Fibroblast of lung (primary cell): ENCODE measurements around the gene ERF. TPM values are rescaled to one million over a fixed set of nuclear protein-coding genes. Genes with fewer than 3 reads are reported as not detected.

ENCODE experiments used
- DNase-seq, 2 donors: peaks; one replicate each; pipeline versions ENCODE4 v3.0.0 to v3.0.0-alpha.2; 2010; ENCODE audit warnings: low read depth in 2 of 2
- H2AFZ ChIP-seq: 2 replicates; pipeline ENCODE4 v1.5.1; 2012; ENCODE audit warnings: low read length, control low read depth, inconsistent platforms
- H3K27ac ChIP-seq: 2 replicates; pipeline ENCODE4 v1.5.1; 2011; ENCODE audit warnings: low read length, control low read depth; ENCODE audit not compliant: insufficient read depth
- H3K27me3 ChIP-seq: 2 replicates; pipeline ENCODE4 v1.5.1; 2011; ENCODE audit warnings: mild to moderate bottlenecking, low read length; ENCODE audit not compliant: control insufficient read depth, insufficient read depth
- H3K36me3 ChIP-seq: 2 replicates; pipeline ENCODE4 v1.5.1; 2011; ENCODE audit warnings: low read length; ENCODE audit not compliant: control insufficient read depth, insufficient read depth
- H3K4me1 ChIP-seq: 2 replicates; pipeline ENCODE4 v1.5.1; 2011; ENCODE audit warnings: low read length; ENCODE audit not compliant: control insufficient read depth, insufficient read depth; ENCODE audit errors: extremely low read depth
- H3K4me2 ChIP-seq: 2 replicates; pipeline ENCODE4 v1.5.1; 2011; ENCODE audit warnings: low read length, control low read depth; ENCODE audit not compliant: insufficient read depth; ENCODE audit errors: extremely low read depth
- H3K4me3 ChIP-seq, 4 experiments: fragments of 200-600 bp in 1 of 4; sonication (generic) in 1 of 4; replicated peaks in 1 of 4; 2 replicates each; pipeline ENCODE4 v1.5.1; 2011 to 2016; ENCODE audit warnings: low read length in 4 of 4, low read depth in 3 of 4, mild to moderate bottlenecking in 3 of 4, control low read depth in 2 of 4, inconsistent platforms in 1 of 4, mixed read lengths in 1 of 4; ENCODE audit not compliant: insufficient read depth in 1 of 4; ENCODE audit errors: control extremely low read depth in 1 of 4
- H3K79me2 ChIP-seq: 2 replicates; pipeline ENCODE4 v1.5.1; 2012; ENCODE audit warnings: mild to moderate bottlenecking, low read length, inconsistent platforms; ENCODE audit not compliant: control insufficient read depth, insufficient read depth
- H3K9ac ChIP-seq: 2 replicates; pipeline ENCODE4 v1.5.1; 2011; ENCODE audit warnings: mild to moderate bottlenecking, low read length, control low read depth; ENCODE audit not compliant: insufficient read depth
- H3K9me3 ChIP-seq: 2 replicates; pipeline ENCODE4 v1.5.1; 2012; ENCODE audit warnings: low read depth, low read length; ENCODE audit not compliant: control insufficient read depth, insufficient read depth
- H4K20me1 ChIP-seq: 2 replicates; pipeline ENCODE4 v1.5.1; 2011; ENCODE audit warnings: low read length; ENCODE audit not compliant: control insufficient read depth, insufficient read depth; ENCODE audit errors: extremely low read depth
- EZH2 ChIP-seq: IDR thresholded peaks from 2 replicates; pipeline ENCODE4 v1.5.1; 2012; ENCODE audit warnings: low read length, control low read depth, mild to moderate bottlenecking; ENCODE audit errors: missing control alignments
- polyA plus RNA-seq, 2 donors: library from polyadenylated mRNA; depleted of rRNA in 1 of 2; stranded (reverse) in 1 of 2; unstranded in 1 of 2; fragments of >200 nt; gene quantifications; 2 replicates each; pipeline ENCODE4 v1.2.1, GENCODE V29; 2011 to 2012; ENCODE audit warnings: missing spikeins in 1 of 2
- total RNA-seq: library from RNA; depleted of rRNA; stranded (reverse); fragments of >200 nt; gene quantifications from 2 replicates; pipeline ENCODE4 v1.2.1, GENCODE V29; 2014
- TF ChIP-seq, protein P1 (sequence below), 2 donors: IDR thresholded peaks in 1 of 2; conservative IDR thresholded peaks in 1 of 2; 1 replicate in 1 of 2; 2 replicates in 1 of 2; pipeline ENCODE4 v1.5.1; 2011 to 2012; ENCODE audit warnings: low read length in 2 of 2, control low read depth in 1 of 2, inconsistent platforms in 1 of 2, low read depth in 1 of 2, mild to moderate bottlenecking in 1 of 2

The ERF gene
- total and polyA plus RNA-seq, 2 donors (not counting 1 experiment from before 2014, with no cell fraction given) = 13.2 to 36.3 TPM

DNA sequence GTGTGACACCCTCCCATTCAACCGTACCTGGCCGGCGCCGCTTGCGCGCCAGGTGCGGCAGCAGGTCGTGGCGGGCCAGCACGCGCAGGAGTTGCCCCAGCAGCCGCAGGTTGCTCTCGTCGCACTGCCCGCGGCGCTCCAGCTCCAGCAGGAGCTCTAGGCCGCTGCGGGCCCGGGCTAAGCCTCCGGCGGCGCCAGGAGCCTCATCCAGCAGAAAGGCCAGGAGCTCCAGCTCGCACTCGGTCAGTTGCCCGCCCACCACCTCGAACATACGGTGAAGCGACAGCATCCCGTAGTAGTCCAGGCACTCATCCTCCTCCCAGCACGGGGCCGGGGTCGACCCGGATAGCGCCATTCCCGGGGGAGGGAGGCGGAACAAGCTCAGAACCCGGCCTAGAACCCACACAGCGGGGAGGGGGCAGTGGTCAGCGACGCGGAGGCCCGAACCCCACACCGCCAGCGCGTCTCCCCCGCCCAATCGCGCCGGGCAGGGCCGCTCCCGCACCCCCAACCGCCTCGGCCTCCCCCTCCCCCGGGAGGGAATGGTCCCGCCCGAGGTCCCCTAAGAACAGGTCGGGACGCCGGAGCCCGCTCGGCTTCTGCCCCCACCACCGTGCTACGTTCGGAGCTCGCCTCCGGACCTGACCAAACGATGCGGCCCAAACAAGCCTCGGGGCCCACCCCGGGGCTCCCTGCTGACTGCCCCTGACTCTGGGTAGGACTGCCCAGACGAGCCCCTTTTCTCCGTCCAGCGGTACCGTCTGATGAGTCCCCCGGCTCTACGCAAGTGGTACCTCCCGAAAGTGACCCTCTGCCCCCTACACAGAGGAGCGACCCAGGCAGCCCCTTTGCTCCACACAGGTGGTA, 38.0 kb downstream of the ERF start:
- Histone ChIP-seq H3K9me3 (no peaks in the 10 kb centered on the region), H3K79me2 (peaks cover 43% of the 10 kb centered on the region), H3K36me3 (peaks cover 2% of the 10 kb centered on the region), H3K27ac (peak overlapping the region; percentile 98), H3K4me2 (peak overlapping the region; percentile 99), H3K4me3 (peak overlapping the region; percentile 65 to 95 (median 80)), H4K20me1 (no peaks in the 10 kb centered on the region), H3K27me3 (no peaks in the 10 kb centered on the region), H3K9ac (peak overlapping the region; percentile 73), H3K4me1 (peaks cover 8% of the 10 kb centered on the region), H2AFZ (peak overlapping the region; percentile 55)
- DNase-seq = peak; percentile 23 to 36
- TF ChIP-seq, protein P1, sequence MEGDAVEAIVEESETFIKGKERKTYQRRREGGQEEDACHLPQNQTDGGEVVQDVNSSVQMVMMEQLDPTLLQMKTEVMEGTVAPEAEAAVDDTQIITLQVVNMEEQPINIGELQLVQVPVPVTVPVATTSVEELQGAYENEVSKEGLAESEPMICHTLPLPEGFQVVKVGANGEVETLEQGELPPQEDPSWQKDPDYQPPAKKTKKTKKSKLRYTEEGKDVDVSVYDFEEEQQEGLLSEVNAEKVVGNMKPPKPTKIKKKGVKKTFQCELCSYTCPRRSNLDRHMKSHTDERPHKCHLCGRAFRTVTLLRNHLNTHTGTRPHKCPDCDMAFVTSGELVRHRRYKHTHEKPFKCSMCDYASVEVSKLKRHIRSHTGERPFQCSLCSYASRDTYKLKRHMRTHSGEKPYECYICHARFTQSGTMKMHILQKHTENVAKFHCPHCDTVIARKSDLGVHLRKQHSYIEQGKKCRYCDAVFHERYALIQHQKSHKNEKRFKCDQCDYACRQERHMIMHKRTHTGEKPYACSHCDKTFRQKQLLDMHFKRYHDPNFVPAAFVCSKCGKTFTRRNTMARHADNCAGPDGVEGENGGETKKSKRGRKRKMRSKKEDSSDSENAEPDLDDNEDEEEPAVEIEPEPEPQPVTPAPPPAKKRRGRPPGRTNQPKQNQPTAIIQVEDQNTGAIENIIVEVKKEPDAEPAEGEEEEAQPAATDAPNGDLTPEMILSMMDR (conservative IDR thresholded peaks at IDR 0.05 in 1 of 2, IDR thresholded peaks at IDR 0.05 in 1 of 2; ENCODE audit: low read depth in 1 of 2, low read length in 2 of 2) = no peak
- TF ChIP-seq EZH2 = no peak

DNA sequence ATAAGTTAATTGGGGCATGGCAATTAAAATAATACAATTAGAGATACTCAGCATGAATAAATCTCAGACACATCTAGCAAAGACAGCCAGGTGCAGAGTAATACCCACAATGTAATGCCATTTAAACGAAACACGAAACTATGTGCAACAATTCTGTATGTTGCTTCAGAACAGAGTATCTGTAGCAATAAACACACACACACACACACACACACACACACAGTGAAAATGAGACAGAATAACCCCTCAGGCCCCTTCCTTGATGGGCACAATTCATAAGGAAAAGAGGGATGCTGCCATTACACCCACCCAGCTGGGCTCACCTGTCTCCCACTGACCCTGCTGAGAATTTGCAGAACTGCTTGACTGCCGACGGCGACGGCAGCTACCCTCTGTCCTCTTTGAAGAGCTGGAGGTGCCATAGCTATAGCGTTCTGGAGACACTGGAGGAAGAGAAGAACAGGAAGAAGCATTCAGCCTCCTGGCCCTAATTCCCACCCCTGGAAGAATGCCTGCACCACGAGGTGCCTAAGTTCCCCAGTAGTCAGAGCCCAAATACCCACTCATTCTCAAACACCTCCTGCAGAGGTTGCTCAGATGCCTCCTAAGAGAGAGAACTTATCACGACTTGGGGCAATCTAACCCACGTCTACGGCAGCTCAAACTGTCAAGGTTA, 40.0 kb downstream of the ERF start:
- no peak for TF ChIP-seq EZH2
- TF ChIP-seq, protein P1 (conservative IDR thresholded peaks at IDR 0.05 in 1 of 2, IDR thresholded peaks at IDR 0.05 in 1 of 2; ENCODE audit: low read depth in 1 of 2, low read length in 2 of 2) = no peak
- Histone ChIP-seq H3K4me1 (peaks cover 8% of the 10 kb centered on the region), H2AFZ (no peak overlapping the region), H3K9me3 (no peaks in the 10 kb centered on the region), H4K20me1 (no peaks in the 10 kb centered on the region), H3K9ac (no peak overlapping the region), H3K4me3 (no peak overlapping the region), H3K36me3 (peaks cover 2% of the 10 kb centered on the region), H3K79me2 (peaks cover 26% of the 10 kb centered on the region), H3K4me2 (no peak overlapping the region), H3K27ac (no peak overlapping the region), H3K27me3 (no peaks in the 10 kb centered on the region)
- DNase-seq = no peak

DNA sequence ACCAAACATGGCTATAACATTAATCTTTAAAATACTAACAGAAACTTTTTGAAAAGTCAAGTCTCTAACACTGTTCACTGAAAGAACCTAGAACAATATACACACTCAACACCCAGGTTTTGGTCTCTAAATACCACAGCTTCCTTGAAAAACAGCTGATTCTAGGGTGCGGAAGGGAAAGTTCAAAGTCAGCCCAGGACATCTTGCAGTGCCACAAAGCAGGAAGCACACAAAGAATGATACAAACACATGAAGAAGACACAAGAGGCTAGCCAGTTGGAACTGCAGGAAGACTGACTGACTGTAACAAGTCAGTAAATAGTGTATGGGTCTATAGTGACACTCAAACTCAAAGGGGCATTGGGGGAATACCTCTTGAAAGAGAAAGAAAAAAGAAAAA, 42.0 kb downstream of the ERF start:
- Histone ChIP-seq H3K4me3 (no peak overlapping the region), H4K20me1 (no peaks in the 10 kb centered on the region), H2AFZ (no peak overlapping the region), H3K27me3 (no peaks in the 10 kb centered on the region), H3K4me1 (peaks cover 9% of the 10 kb centered on the region), H3K4me2 (no peak overlapping the region), H3K27ac (no peak overlapping the region), H3K36me3 (peaks cover 6% of the 10 kb centered on the region), H3K9ac (no peak overlapping the region), H3K79me2 (peaks cover 24% of the 10 kb centered on the region), H3K9me3 (no peaks in the 10 kb centered on the region)
- no peak for DNase-seq
- TF ChIP-seq, protein P1 (conservative IDR thresholded peaks at IDR 0.05 in 1 of 2, IDR thresholded peaks at IDR 0.05 in 1 of 2; ENCODE audit: low read depth in 1 of 2, low read length in 2 of 2) = no peak
